ENCODE results near the gene ACAN. TPM values are rescaled to one million over a fixed set of nuclear protein-coding genes. Genes with fewer than 3 reads are reported as not detected.
A peak's percentile ranks its signal among the peaks of the same experiment; 100 is the strongest.

Gene ACAN
- total RNA-seq, 1 donor: 3.3 TPM

GRCh38 chr15:88894819-88895767 lies 91.9 kb downstream of the ACAN start, which contains the start of gene HAPLN3:
HAPLN3 (minus strand) TSS chr15:88895544; CDS start chr15:88887298, 8,246 bp downstream.
- no peak for DNase-seq (ENCODE audit: low read depth)
- TF ChIP-seq, protein P1, sequence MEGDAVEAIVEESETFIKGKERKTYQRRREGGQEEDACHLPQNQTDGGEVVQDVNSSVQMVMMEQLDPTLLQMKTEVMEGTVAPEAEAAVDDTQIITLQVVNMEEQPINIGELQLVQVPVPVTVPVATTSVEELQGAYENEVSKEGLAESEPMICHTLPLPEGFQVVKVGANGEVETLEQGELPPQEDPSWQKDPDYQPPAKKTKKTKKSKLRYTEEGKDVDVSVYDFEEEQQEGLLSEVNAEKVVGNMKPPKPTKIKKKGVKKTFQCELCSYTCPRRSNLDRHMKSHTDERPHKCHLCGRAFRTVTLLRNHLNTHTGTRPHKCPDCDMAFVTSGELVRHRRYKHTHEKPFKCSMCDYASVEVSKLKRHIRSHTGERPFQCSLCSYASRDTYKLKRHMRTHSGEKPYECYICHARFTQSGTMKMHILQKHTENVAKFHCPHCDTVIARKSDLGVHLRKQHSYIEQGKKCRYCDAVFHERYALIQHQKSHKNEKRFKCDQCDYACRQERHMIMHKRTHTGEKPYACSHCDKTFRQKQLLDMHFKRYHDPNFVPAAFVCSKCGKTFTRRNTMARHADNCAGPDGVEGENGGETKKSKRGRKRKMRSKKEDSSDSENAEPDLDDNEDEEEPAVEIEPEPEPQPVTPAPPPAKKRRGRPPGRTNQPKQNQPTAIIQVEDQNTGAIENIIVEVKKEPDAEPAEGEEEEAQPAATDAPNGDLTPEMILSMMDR (IDR thresholded peaks at IDR 0.05; ENCODE audit: insufficient read depth, low read length): no peak
- peak within 1 kb of the TSS; percentile 71 for H3K4me3 ChIP-seq (ENCODE audit: low read depth, low read length)

DNA sequence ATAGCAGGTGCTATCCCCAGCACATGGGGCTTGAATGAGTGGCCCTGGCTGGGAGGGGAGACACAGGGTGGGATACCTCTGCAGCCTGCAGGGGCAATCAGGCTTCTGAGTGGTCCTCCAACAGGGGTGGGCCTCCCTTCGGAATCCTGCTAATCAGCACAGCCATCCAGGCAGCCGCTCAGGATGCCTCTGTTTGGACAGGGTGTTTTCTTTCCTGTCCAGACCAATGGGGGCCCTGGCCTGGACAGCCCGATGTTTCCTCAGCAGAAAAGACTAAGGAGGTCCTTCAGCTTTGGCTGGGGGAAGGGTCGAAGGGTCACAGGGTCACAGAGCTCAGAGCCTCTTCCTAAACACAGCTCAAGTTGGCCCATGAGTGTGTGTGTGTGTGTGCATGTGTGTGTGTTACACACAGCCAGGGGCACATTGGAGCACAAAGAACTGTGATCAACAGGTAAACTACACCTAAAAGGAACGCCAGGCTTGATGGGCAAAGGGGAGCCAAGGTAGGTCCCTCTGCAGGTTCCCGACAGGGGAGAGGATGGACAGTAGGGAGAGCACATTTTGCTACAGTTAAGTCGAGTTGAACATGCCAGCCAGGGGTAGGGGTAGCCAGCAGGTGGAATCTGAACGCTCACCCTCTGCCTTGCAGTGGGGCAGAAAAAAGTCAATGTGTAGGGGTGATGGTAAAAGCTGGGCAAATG lies 93.2 kb downstream of the ACAN start:
- H3K4me3 ChIP-seq (ENCODE audit: low read depth, low read length): no peak overlapping the region
- DNase-seq (ENCODE audit: low read depth): no peak
- TF ChIP-seq, protein P1 (IDR thresholded peaks at IDR 0.05; ENCODE audit: insufficient read depth, low read length): no peak

DNA sequence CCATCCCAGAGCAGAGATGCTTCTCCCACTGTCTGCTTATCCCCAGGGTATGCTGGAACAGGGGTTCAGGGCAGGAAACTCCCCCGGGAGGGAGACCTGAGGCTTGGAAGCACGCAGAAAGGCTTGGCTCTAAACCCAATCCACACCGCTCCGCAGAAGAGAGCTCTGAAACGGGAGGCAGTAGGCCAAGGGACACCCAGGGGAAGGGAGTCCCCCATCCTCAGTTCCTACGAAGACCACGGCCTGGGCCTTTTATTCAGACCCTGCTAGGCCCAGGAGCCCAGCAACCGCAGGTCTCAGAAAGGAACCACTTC lies 93.9 kb downstream of the ACAN start:
- DNase-seq (ENCODE audit: low read depth): no peak
- H3K4me3 ChIP-seq (ENCODE audit: low read depth, low read length): no peak overlapping the region
- TF ChIP-seq, protein P1 (IDR thresholded peaks at IDR 0.05; ENCODE audit: insufficient read depth, low read length): no peak

GRCh38 chr15:88897456-88898194 lies 94.4 kb downstream of the ACAN start:
- H3K4me3 ChIP-seq (ENCODE audit: low read depth, low read length): no peak overlapping the region
- TF ChIP-seq, protein P1 (IDR thresholded peaks at IDR 0.05; ENCODE audit: insufficient read depth, low read length): peak; percentile 79
- DNase-seq (ENCODE audit: low read depth): peak; percentile 88

- no peak overlapping the region for H3K4me3 ChIP-seq (ENCODE audit: low read depth, low read length)
- TF ChIP-seq, protein P1 (IDR thresholded peaks at IDR 0.05; ENCODE audit: insufficient read depth, low read length): no peak
- no peak for DNase-seq (ENCODE audit: low read depth)
Observed at GRCh38 chr15:88898736-88899135, 95.5 kb downstream of the ACAN start.

DNA sequence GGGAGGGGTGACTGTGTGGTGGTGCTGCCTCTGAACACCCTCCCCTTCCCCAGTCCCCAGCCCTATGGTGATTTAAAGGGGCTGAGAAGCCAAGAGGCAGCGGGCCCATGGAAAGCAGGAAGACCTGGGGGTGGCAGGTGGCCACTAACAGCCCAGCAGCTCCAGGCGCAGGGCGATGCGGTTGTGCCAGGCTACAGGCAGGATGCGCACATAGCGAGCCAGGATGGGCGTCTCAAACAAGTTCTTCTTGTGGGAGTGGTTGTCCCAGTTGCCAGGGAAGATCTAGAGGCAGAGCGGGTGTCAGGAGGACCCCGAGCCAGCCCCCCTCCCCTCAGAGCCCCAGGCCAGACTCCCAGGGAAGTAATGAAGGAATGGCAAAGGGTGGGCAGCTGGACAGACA lies 96.0 kb downstream of the ACAN start:
- H3K4me3 ChIP-seq (ENCODE audit: low read depth, low read length): no peak overlapping the region
- TF ChIP-seq, protein P1 (IDR thresholded peaks at IDR 0.05; ENCODE audit: insufficient read depth, low read length): no peak
- no peak for DNase-seq (ENCODE audit: low read depth)

All from fibroblast of the aortic adventitia (primary cell).